Left lobe of liver (tissue), 2 donors: ENCODE data around the gene MYO1A. TPM values are rescaled to one million over a fixed set of nuclear protein-coding genes. Genes with fewer than 3 reads are reported as not detected.
"Not testable (repeated sequence)": the region's sequence is repeated elsewhere in the genome, so short reads cannot be mapped to it uniquely, and the experiment has no call there.

ENCODE experiments used
- ATAC-seq: fragments of 200-7000 bp; cut with Tn5 transposase; one replicate; pipeline ENCODE4 v1.9.1; 2020; ENCODE audit warnings: mild to moderate bottlenecking, moderate library complexity
- DNase-seq: peaks from one replicate; pipeline ENCODE4 v3.0.0-alpha.2; 2020; ENCODE audit warnings: low spot score
- total RNA-seq: library from RNA; stranded (reverse); gene quantifications from one replicate; pipeline ENCODE4 v1.2.1, GENCODE V29; 2021
- donor health status: DM: no; HTN: no; CAD: no; lungs with moderate emphysema.
- donor health status: DM: no; HTN: yes; CAD: no.

MYO1A gene
- total RNA-seq, 1 donor from 2014 or later, result 0.28 TPM

DNA sequence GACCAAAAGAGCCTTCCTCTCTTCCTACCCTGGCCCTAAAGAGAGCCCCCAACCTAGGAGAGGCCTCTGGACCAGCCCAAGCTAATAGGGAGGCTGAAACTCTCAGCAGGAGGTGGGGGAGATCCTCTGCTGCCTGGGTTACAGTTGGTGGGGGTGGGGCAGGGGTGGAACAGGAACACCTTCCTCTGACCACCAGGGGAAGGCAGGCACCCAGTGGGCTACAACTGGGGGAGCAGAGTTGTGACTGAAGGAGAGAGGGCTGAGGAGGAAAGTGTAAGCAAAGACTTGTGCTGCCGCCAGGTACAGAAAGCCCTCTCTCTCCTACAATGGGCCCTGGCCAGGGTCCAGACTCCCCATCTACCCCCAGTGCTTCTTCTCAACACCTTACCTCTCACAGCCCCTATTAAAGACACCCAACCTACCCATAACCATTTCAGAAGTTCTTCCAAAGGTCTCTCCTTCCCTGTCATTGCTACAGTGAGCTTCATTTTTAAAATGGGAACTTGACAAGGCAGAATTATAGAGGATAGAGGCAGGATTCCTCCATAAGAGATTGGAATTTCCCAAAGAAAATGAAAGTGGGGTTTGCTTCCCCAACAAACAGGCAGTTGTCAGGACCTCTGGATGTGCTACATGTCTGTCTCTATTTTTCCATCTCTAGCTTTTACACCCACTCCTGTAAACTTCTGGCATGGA, 1.4 kb downstream of the MYO1A start:
- no peak for ATAC-seq
- no peak for DNase-seq

DNA sequence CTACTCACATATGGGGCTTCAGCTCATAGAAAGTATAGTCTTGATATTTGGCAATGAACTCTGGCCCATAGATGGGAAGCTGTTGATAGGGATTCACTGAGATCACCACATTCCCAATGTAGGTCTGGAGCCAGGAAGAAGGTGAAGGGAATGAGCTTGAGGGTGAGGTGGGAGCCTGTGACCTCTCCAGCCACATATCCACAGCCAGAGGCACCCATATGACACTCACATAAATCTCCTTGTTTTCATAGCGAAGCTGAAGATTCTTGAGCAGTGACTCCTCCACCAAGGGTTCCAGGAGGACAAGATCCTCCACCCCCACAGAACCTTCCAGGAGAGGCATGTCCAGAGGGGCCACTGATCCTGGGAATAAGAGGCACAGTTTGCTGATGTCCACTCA, 1.9 kb downstream of the MYO1A start:
- DNase-seq (no peak), ATAC-seq (no peak)

DNA sequence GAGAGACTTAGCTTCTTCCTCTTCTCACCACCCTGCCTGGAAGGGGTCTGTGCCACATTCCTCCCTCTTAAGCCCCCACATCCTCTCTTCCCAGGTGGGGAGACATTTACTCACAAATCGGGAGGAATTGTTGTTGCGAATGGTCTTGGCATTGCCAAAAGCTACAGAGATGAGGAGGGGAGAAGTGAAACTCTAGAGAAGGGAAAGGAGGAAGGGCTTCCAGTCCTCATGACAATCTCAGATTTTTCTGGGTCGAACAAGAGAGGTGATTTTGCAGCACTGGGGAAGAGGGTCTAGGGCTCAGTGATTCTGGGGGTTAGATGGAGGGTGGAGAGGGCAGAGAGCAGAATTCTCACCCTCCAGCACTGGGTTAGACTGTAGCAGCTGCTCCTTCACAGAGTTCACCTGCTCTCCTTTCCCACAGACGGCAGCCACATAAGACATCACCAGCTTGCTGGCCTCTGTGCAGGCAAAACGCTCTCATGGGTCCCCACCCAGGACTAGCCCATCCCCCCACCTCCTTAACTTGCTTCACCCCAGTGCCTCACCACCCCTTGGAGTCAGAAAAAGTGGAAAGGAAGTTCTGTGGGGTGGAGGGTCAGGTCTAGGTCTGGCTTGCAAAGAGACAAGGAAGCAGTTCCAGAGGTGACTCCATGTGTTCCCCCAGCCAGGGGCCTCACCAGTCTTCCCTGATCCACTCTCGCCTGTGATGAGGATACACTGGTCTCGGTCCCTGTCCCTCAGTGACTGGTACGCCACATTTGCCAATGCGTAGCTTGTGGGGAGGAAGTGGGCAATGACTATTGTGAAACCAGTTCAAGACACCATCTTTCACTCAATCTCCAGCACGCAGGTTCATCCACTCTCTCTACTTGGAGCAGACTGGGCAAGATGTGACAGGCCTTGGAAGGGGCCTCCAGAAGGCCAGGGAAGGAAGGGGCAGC, 2.7 kb downstream of the MYO1A start:
- DNase-seq, result no peak
- ATAC-seq, result peak; percentile 31

DNA sequence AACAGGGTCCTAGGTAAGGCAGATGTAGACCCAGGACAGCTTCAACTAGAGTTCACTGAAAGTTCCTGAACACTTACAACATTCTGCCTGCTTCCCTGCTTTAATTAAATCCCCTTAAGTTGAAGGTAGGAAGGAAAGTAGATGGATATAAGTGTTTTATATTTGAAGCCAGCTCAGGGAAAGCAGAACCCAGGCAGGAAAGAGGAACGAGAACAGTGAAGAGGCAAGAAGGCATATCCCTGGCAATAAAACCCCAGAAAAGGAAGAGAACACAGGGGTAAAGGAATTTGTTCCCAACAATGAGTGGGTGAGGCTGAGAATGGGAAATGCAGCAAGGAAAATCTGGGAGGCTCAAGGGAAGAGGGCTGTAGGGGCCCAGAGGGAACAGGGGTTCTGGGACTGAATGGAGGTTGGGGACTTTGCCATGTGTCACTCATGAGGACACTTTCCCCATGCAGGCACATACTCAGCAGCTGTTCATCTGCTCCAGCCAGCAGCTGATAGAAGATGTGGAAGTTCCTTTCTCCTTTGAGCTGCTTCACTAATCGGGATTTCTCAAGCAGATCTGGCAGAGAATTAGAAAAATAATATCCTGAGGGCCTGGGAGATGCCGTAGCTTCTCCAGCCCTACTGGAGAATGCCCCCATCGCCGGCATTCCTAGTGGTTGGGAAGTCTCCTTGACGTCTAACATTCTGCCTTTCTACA, 3.7 kb downstream of the MYO1A start:
- no peak for DNase-seq
- no peak for ATAC-seq

DNA sequence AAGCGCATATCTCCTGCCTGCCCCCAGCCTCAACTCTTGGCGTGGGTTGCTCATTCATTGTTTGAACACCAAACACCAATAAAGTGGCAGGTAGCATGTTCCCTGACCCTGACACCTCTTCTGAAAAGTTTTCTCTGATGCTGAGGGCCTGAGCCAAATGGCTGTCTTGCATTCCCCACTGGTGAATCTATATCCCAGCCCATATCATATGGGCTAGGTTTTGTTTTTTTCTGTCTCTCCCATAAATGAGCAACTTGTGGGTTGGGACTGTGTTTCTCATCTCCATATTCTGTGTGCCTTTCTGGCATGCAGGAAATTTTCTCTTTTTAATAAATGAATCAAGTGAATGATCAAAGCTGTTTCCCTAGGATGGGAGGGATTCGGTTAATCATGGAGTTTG, 5.0 kb downstream of the MYO1A start:
- DNase-seq, result no peak
- no peak for ATAC-seq

DNA sequence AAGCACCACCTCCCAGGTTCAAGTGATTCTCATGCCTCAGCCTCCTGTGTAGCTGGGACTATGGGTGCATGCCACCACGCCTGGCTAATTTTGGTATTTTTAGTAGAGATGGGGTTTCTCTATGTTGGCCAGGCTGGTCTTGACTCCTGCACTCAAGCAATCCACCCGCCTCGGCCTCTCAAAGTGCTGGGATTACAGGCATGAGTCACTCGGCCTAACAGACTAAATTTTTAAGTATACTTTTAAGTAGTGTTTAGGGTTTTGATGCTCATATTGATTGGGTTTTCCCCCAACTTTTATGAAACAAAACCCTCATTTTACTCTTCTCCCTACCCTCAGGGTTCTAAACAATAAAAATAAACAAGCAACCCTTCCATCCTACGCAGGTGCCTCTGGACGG, 5.5 kb downstream of the MYO1A start:
- ATAC-seq (no peak), DNase-seq (no peak)

DNA sequence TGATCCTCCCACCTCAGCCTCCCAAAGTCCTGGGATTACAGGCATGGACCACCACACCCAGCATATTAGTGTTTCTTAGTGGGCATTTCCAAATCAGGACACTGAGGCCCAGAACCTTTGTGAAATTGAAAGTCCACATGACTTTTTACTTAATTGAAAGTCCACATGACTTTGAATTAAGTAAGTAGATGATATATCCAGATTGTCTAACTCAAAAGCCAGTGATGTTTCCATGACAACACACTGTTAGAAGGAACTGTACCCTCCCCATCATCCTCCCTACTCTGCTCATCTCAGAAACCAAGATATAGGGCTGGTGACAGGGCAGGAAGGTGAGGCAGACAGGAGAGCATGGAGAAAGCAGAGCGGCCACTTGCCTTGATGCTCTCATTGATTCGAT, 7.2 kb downstream of the MYO1A start:
- DNase-seq (no peak), ATAC-seq (no peak)

DNA sequence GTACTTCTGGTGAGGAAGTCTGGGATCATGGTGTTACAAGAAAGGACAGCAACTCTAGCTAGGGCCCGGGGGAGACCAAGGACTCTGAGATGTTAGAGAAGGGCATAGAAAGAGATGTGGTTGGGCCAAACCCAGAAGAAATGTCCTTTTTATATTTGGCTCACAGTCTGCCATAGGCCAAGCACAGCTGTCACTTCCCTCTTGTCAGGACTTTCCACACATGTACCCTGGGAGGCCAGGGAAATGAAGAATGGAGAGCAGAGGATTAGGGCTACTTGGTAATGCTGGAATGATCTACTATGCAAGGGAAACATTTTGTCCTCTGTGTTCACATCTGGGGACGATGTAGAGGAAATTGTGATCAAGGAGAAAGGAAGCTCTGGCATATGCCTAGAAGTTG, 9.2 kb downstream of the MYO1A start:
- ATAC-seq (no peak), DNase-seq (no peak)

DNA sequence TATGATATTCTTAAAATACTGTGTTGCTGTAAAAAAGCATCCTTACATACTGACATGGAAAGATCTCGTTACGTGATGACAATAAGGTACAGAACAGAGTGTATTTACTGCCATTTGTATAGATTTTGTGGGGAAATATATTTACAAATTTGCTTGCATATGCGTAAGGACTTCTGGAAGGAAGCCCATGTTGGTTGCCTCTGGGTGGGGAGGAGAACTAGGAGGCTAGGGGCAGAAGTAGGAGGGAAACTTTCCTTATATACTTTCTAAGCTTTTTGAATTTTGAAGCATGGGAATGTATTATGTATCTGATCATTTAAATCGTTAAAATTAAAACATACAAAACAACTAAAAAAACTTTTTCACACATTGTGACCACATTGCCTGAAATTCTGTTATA, 9.7 kb downstream of the MYO1A start:
- ATAC-seq, result no peak
- DNase-seq, result no peak

DNA sequence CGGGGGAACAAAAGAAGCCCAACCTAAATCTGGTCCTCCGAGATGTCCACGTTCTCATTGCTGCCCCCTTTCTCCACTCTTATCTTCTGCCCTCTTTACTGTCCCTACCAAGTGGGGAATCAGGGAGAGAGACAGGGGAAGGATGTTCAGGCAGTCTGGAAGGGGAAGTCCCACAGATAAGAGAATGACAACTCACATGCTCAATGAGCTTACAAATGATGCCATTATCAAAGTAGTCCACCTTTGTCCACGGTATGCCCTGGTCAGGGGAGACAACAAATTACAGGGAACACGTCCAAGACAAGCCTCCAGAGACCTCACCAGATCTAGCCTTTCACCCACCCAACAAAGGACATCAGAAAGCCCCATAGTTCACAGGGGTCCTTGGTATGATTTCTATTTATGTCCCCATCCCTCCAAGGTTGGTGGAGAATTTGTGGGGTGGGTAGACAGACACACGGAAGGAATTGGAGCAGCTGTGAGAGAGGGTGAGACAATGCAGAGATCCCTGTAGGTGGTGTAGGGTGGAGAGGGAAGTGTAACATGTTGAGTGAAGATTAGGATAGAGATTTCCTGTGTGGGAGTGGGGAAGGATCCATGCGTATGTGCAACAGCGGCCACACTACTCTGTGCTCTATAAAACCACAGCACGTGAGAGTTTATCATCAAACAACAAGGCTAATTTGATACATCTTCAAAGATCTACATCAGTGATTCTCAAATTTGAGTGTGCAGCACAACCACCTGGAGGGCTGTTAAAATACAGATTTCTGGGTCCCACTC, 10.7 kb downstream of the MYO1A start:
- ATAC-seq (no peak), DNase-seq (no peak)

DNA sequence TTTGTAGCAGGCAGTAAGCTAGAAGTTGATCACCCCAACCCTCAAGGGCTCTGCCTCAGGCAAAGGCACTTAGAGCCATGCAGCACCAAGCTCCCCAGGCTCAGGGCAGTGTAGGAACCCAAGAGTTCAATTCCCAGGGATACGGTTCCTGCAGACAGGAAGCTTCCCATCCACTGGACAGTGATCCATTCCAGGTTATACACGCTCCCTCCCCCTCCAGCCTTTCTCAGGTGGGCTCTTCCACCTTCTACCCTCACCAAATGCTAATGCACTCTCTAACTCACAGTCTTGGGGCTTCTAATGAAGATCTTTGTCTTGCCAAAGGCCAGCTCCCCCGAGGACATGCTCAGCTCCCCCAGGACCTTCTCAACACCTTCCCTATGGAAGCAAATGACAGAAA, 12.7 kb downstream of the MYO1A start:
- DNase-seq (no peak), ATAC-seq (no peak)

DNA sequence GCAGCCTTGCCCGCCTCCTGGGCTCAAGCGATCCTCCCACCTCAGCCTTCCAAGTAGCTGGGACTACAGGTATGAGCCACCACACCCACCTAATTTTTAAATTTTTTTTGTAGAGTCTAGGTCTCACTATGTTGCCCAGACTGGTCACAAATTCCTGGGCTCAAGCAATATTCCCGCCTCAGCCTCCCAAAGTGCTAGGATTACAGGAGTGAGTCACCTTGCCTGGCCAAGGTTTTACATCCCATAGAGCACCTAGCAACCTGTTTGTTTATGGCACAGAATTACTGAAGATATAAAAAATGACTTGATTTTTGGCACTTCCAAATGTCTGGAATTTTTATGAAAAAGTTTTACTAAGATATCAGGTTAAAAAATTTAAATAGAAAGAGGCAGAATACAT, 16.5 kb downstream of the MYO1A start:
- ATAC-seq (no peak), DNase-seq (no peak)

DNA sequence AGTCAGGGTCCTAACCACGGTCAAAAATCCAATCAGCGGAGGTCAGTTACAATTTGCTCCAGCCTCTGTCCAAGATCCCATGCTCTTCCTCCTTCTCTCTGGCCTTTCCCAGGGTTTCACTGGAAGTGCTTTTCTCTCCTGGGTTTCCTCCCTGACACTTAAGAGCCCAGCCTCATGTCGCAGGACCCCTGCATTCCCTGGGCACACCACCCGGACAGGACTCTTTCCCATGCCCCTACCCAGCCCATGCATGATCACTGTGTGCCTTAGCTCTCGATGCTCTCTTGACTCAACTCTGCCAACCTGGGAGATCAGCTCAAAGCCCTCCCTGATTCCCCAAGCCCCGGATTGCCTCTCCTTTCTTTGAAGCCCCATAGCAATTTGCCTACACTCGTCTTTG, 18.1 kb downstream of the MYO1A start:
- no peak for DNase-seq
- ATAC-seq, result no peak

DNA sequence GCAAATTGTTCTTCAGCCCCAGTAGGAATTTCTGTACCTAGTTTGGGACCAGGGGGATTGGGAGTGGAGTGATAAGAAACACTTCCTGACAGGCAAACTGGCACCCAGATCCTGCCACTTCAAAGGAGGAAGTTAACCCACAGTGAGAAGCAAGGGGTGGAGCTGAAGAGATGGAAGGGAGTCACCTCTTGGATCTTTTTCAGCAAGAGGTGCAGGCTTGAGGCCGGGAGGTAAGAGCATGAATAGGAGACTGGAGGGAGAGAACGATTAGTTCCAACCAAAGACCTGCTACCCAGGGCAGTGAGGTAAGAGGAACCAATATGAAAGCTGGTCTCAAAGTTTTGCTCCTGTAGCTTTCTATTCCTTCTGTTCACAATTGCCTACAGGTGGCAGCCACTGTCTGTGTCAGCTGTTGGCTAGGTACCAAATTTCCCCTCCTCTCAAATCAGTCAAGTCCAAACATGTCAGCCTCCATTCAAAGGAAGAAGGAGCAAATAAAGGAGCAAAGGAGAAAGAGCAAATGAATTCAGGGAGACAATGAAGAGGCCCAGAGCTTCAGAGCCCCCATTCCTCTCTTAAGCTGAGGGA, 18.7 kb downstream of the MYO1A start:
- ATAC-seq (no peak), DNase-seq (no peak)

DNA sequence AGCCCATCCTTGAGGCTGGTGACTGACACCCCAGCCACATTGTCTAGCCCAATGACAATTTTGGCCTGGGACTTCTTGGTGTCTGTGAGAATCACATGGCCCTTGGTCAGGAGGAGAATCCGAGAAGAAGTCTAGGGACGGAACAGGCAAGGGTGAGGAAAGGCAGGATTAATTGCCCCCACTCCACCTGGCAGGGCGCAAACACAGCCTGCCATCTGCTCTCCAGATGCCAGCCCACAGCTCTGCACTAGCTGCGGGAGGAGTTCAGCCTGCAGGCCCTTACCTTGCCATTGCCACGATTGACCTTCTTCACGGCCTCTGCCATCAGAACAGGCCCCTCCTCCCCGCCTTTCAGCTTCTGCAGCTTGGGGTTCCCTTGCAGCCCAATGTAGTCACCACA, 20.5 kb downstream of the MYO1A start:
- no peak for ATAC-seq

DNA sequence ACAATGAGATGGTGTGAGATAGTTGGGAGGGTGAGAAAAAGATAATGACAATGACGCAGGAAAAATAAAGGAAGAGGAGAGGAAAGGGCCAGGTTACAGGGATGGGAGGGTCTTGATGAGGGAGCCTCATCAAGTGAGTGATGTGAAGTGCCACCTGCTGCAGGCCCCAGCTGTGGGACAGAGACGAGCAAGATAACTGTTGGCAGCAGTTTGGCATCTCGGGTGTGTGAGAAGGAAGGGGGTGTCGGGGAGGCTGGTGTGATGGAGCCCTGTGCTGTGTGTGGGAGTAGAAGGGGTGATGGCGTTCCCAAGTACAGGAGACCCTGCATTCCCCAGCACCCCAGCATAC, 22.1 kb downstream of the MYO1A start:
- no peak for ATAC-seq

More for the DNA sequence above, 20.5 kb downstream of the MYO1A start:
- no peak for DNase-seq

DNA sequence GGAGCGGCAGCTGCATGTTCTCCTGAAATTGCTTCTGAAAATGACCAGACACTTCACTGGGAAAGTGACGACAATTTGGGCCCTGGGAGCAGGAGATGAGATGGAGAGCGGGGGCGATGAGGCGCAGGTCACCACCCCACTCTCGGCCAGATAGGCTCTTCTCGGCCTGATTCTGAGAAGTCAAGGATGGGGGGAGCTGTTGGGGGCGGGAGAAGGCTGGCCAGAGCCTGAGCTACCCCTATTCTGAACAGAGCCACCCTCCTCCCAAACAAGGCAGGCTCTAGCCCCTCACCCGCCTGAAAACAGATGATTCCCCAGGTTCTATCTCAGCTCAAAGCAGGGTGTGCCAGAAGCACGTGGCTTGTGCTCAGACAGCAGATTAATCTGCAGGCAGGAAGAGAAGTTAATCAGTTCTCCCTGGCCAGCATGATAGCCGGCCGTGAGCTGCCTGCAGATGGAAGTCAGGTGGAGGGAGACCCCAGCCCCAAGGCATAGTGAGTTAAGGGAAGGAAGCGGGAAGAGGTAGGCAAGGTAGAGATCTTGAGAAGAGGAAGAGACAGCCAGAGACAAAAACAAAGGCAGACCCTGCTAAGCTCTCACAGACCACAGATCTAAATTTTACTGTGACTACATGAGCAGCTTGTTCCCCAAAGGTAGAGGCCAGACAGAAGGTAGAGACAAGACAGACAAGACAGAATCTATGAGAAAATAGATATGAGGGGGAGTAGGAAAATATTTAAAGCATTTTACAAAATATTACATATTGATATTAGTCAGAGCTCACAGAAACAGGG, 22.7 kb downstream of the MYO1A start:
- DNase-seq (no peak), ATAC-seq (no peak)

More for the DNA sequence above, 22.1 kb downstream of the MYO1A start:
- DNase-seq, result no peak

DNA sequence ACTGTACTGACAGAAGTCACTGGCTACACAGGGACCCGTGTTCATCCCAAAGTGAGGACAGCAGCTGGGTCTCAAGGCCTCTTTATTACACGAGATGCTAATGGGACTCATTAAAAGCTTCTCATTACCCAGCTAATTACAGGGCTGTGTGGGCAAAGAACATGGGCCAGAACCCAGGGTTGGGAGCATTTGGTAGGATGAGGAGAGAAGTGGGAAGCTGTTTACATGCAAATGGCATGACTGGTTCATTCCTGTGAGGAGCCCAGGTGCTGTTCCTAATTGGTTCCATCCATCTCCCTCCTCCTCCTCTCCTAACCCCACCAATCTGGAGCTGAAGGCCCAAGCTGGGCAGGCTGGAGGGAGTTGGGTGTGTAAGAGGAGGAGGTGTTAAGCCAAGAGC, 24.7 kb downstream of the MYO1A start:
- ATAC-seq (no peak), DNase-seq (no peak)

DNA sequence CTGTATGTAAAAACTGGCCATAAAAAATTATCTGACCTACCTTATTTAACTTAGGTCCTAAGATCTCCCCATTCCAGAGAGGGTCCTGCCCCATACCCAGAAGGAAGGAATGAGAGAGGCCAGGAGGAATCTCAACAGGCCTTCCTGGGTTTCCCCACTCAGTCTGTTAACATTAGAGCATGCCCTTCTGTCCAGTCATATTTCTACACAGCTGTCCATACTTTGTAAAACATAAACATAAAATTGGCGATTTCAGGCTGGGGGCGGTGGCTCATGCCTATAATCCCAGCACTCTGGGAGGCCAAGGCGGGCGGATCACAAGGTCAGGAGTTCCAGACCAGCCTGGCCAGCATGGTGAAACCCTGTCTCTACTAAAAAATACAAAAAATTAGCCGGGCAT, 27.6 kb downstream of the MYO1A start:
- DNase-seq, ATAC-seq: not testable (repeated sequence)
